ENCODE measurements around the gene SYT4. TPM values are rescaled to one million over a fixed set of nuclear protein-coding genes. Genes with fewer than 3 reads are reported as not detected.

SYT4 gene
- total and polyA plus RNA-seq, 2 donors (not counting 3 experiments of a cell fraction or from before 2014, with no cell fraction given) = not detected

GRCh38 chr18:43276491-43276890 is 799 bp downstream of the SYT4 start:
- BruUV-seq (replicated peaks) = no TSS peak
- dilution Hi-C loops (cut with MboI; ENCODE audit: extremely low pct_ligation_motif_present, low sequenced_read_pairs) = no loop called here

GRCh38 chr18:43275546-43275945 is 1.7 kb downstream of the SYT4 start:
- DNase-seq (ENCODE audit: low read depth, low spot score) = no peak
- no TSS peak for BruUV-seq (replicated peaks)
- Histone ChIP-seq H3K9me1 (replicated peaks; ENCODE audit: control insufficient read depth, extremely low read depth, insufficient read depth, low read length) (no peaks in the 10 kb centered on the region), H3K4me3 (replicated peaks in 1 of 3; ENCODE audit: insufficient read depth in 1 of 3, low read depth in 1 of 3, low read length in 3 of 3) (no peak overlapping the region), H3K4me2 (ENCODE audit: insufficient read depth, low read length) (no peak overlapping the region), H3K9ac (replicated peaks; ENCODE audit: extremely low read depth, insufficient read depth, low read length) (no peak overlapping the region), H3K36me3 (ENCODE audit: control insufficient read depth in 2 of 2, extremely low read depth in 1 of 2, insufficient read depth in 2 of 2, low read length in 2 of 2) (no peaks in the 10 kb centered on the region), H4K20me1 (replicated peaks; ENCODE audit: control insufficient read depth, extremely low read depth, insufficient read depth, low read length) (no peaks in the 10 kb centered on the region), H3K79me2 (ENCODE audit: control insufficient read depth, insufficient read depth, low read length) (no peaks in the 10 kb centered on the region), H3K4me1 (ENCODE audit: control insufficient read depth, extremely low read depth, insufficient read depth, low read length) (no peaks in the 10 kb centered on the region), H3K9me3 (replicated peaks; ENCODE audit: control insufficient read depth, insufficient read depth, low read length) (no peaks in the 10 kb centered on the region), H2AFZ (ENCODE audit: low read depth, low read length) (no peak overlapping the region), H3K27me3 (ENCODE audit: control insufficient read depth in 2 of 2, insufficient read depth in 2 of 2, low read length in 2 of 2) (no peaks in the 10 kb centered on the region), H3K27ac (ENCODE audit: insufficient read depth, low read depth, low read length) (no peak overlapping the region)
- no peak for TF ChIP-seq MYC (IDR thresholded peaks at IDR 0.05; ENCODE audit: low read depth, low read length)
- dilution Hi-C loops (cut with MboI; ENCODE audit: extremely low pct_ligation_motif_present, low sequenced_read_pairs) = no loop called here
- CTCF ChIA-PET = interaction anchor here (2.1 to 3.9 kb wide), 2 partner anchors 679 to 1161 kb away, joined by 5 to 13 read pairs; no protein-coding TSS in a partner anchor
- intact Hi-C loops (cut with micrococcal nuclease) = loop anchor here (10.0 kb wide), 1 partner anchor 289 kb away; no protein-coding TSS in a partner anchor
- POLR2A ChIA-PET = no interaction called here
- FAIRE-seq = no peak

More at GRCh38 chr18:43276491-43276890, 799 bp downstream of the SYT4 start:
- Histone ChIP-seq H3K4me2 (ENCODE audit: insufficient read depth, low read length) (no peak overlapping the region), H3K9me3 (replicated peaks; ENCODE audit: control insufficient read depth, insufficient read depth, low read length) (no peaks in the 10 kb centered on the region), H3K27me3 (ENCODE audit: control insufficient read depth in 2 of 2, insufficient read depth in 2 of 2, low read length in 2 of 2) (no peaks in the 10 kb centered on the region), H3K9me1 (replicated peaks; ENCODE audit: control insufficient read depth, extremely low read depth, insufficient read depth, low read length) (no peaks in the 10 kb centered on the region), H2AFZ (ENCODE audit: low read depth, low read length) (no peak overlapping the region), H3K27ac (ENCODE audit: insufficient read depth, low read depth, low read length) (no peak overlapping the region), H3K4me1 (ENCODE audit: control insufficient read depth, extremely low read depth, insufficient read depth, low read length) (no peaks in the 10 kb centered on the region), H3K4me3 (replicated peaks in 1 of 3; ENCODE audit: insufficient read depth in 1 of 3, low read depth in 1 of 3, low read length in 3 of 3) (no peak overlapping the region), H3K36me3 (ENCODE audit: control insufficient read depth in 2 of 2, extremely low read depth in 1 of 2, insufficient read depth in 2 of 2, low read length in 2 of 2) (no peaks in the 10 kb centered on the region), H4K20me1 (replicated peaks; ENCODE audit: control insufficient read depth, extremely low read depth, insufficient read depth, low read length) (no peaks in the 10 kb centered on the region), H3K9ac (replicated peaks; ENCODE audit: extremely low read depth, insufficient read depth, low read length) (no peak overlapping the region), H3K79me2 (ENCODE audit: control insufficient read depth, insufficient read depth, low read length) (no peaks in the 10 kb centered on the region)
- intact Hi-C loops (cut with micrococcal nuclease) = loop anchor here (10.0 kb wide), 1 partner anchor 288 kb away; no protein-coding TSS in a partner anchor
- no peak for TF ChIP-seq FOS (IDR thresholded peaks at IDR 0.05; ENCODE audit: borderline replicate concordance, insufficient read depth, low read length)
- TF ChIP-seq MAX (IDR thresholded peaks at IDR 0.05; ENCODE audit: insufficient read depth, insufficient read length) = no peak
- TF ChIP-seq POLR2A (IDR thresholded peaks at IDR 0.05; ENCODE audit: low read depth, low read length) = no peak
- no peak for TF ChIP-seq GATA2 (IDR thresholded peaks at IDR 0.05; ENCODE audit: insufficient read depth, insufficient read length, low read depth, low read length)
- no peak for TF ChIP-seq EZH2 (IDR thresholded peaks at IDR 0.05; ENCODE audit: borderline replicate concordance, low read depth, low read length, severe bottlenecking)
- POLR2A ChIA-PET = no interaction called here
- CTCF ChIA-PET = interaction anchor here (1.2 to 3.9 kb wide), 3 partner anchors 680 to 1162 kb away, joined by 4 to 13 read pairs (median 5); no protein-coding TSS in a partner anchor
- FAIRE-seq (no peak), DNase-seq (ENCODE audit: low read depth, low spot score) (no peak)
